Thoracic aorta (tissue), 2 donors: ENCODE data around the gene CACNA1B. TPM values are rescaled to one million over a fixed set of nuclear protein-coding genes. Genes with fewer than 3 reads are reported as not detected.
"Not testable (repeated sequence)": the region's sequence is repeated elsewhere in the genome, so short reads cannot be mapped to it uniquely, and the experiment has no call there.

Experiments
- ATAC-seq: fragments of 150-250 bp; one replicate; pipeline ENCODE4 v1.8.0; 2017; ENCODE audit warnings: low read depth; ENCODE audit not compliant: insufficient number of reproducible peaks, low FRiP score
- DNase-seq: peaks from one replicate; pipeline ENCODE4 v3.0.0-alpha.2; 2020; ENCODE audit warnings: low spot score
- H3K27ac ChIP-seq, 2 donors: fragments of 200-600 bp; sonication (generic); 1 replicate in 1 of 2; 2 replicates in 1 of 2; pipeline ENCODE4 v1.5.1; 2016; ENCODE audit warnings: mild to moderate bottlenecking in 2 of 2, moderate library complexity in 2 of 2
- H3K27me3 ChIP-seq: fragments of 200-600 bp; sonication (generic); replicated peaks from 2 replicates; pipeline ENCODE4 v1.6.0; 2016; ENCODE audit warnings: mild to moderate bottlenecking; ENCODE audit not compliant: insufficient read depth
- H3K36me3 ChIP-seq: fragments of 200-600 bp; sonication (generic); one replicate; pipeline ENCODE4 v1.5.1; 2016
- H3K4me1 ChIP-seq, 2 donors: fragments of 200-600 bp; sonication (generic); 1 replicate in 1 of 2; 2 replicates in 1 of 2; pipeline versions ENCODE4 v1.5.1 to v1.6.0; 2016; ENCODE audit warnings: low read depth in 2 of 2, mild to moderate bottlenecking in 1 of 2; ENCODE audit not compliant: control insufficient read depth in 1 of 2
- H3K4me3 ChIP-seq: fragments of 200-600 bp; sonication (generic); 2 replicates; pipeline ENCODE4 v1.5.1; 2016; ENCODE audit warnings: mild to moderate bottlenecking
- H3K9me3 ChIP-seq: fragments of 200-600 bp; sonication (generic); 2 replicates; pipeline ENCODE4 v1.5.1; 2016
- CTCF ChIP-seq: fragments of 200-600 bp; sonication (generic); IDR thresholded peaks from one replicate; pipeline ENCODE4 v1.5.1; 2019; ENCODE audit warnings: antibody characterized with exemption
- total RNA-seq, 2 donors: library from RNA; depleted of rRNA; stranded (reverse); fragments of >200 nt; gene quantifications; one replicate each; pipeline versions ENCODE4 v1.1.0 to v1.2.3, GENCODE V29; 2016

CACNA1B gene
- total RNA-seq, 2 donors from 2014 or later = 0.07 to 0.14 TPM

- Histone ChIP-seq H3K4me1 (peaks cover 0 to 6% of the 10 kb centered on the region in 2 donors), H3K27me3 (no peaks in the 10 kb centered on the region), H3K36me3 (no peaks in the 10 kb centered on the region), H3K4me3 (no peak overlapping the region), H3K9me3 (no peaks in the 10 kb centered on the region), H3K27ac (no peak overlapping the region)
- ATAC-seq = no peak
- no peak for DNase-seq
- TF ChIP-seq CTCF = no peak
Measured at GRCh38 chr9:137880160-137880975, 2.8 kb downstream of the CACNA1B start.

GRCh38 chr9:137880976-137881530 is 3.5 kb downstream of the CACNA1B start:
- H3K9me3 ChIP-seq = no peaks in the 10 kb centered on the region
- no peaks in the 10 kb centered on the region for H3K36me3 ChIP-seq
- DNase-seq (no peak), ATAC-seq (no peak)
- H3K27ac ChIP-seq = no peak overlapping the region
- TF ChIP-seq CTCF = no peak
- no peak overlapping the region for H3K4me3 ChIP-seq
- H3K27me3 ChIP-seq = no peaks in the 10 kb centered on the region
- H3K4me1 ChIP-seq = peaks cover 0 to 6% of the 10 kb centered on the region in 2 donors

- H3K36me3 ChIP-seq = no peaks in the 10 kb centered on the region
- ATAC-seq (no peak), DNase-seq (no peak)
- peaks cover 0 to 6% of the 10 kb centered on the region in 2 donors for H3K4me1 ChIP-seq
- TF ChIP-seq CTCF = no peak
- H3K9me3 ChIP-seq = no peaks in the 10 kb centered on the region
- H3K27ac ChIP-seq = no peak overlapping the region
- no peak overlapping the region for H3K4me3 ChIP-seq
- H3K27me3 ChIP-seq = no peaks in the 10 kb centered on the region
Measured at GRCh38 chr9:137881591-137882505, 4.3 kb downstream of the CACNA1B start.

GRCh38 chr9:137882506-137882821 is 4.9 kb downstream of the CACNA1B start:
- no peaks in the 10 kb centered on the region for H3K9me3 ChIP-seq
- no peak overlapping the region for H3K27ac ChIP-seq
- DNase-seq = no peak
- H3K4me1 ChIP-seq = peaks cover 0 to 6% of the 10 kb centered on the region in 2 donors
- H3K27me3 ChIP-seq = no peaks in the 10 kb centered on the region
- no peaks in the 10 kb centered on the region for H3K36me3 ChIP-seq
- no peak for ATAC-seq
- H3K4me3 ChIP-seq = no peak overlapping the region
- TF ChIP-seq CTCF = no peak

GRCh38 chr9:137883977-137884376 is 6.4 kb downstream of the CACNA1B start:
- not testable (repeated sequence) for H3K36me3 ChIP-seq, ATAC-seq, H3K4me1 ChIP-seq, H3K27ac ChIP-seq, H3K9me3 ChIP-seq, H3K4me3 ChIP-seq, H3K27me3 ChIP-seq, DNase-seq

- H3K36me3 ChIP-seq, ATAC-seq, DNase-seq, H3K27ac ChIP-seq, H3K4me1 ChIP-seq, H3K9me3 ChIP-seq, H3K4me3 ChIP-seq, H3K27me3 ChIP-seq: not testable (repeated sequence)
Measured at GRCh38 chr9:137884547-137884946, 7.0 kb downstream of the CACNA1B start.

- not testable (repeated sequence) for DNase-seq, H3K9me3 ChIP-seq, H3K27ac ChIP-seq, H3K4me1 ChIP-seq, ATAC-seq, H3K4me3 ChIP-seq, H3K36me3 ChIP-seq, H3K27me3 ChIP-seq
Measured at GRCh38 chr9:137885121-137885520, 7.5 kb downstream of the CACNA1B start.

- not testable (repeated sequence) for ATAC-seq, DNase-seq, H3K27ac ChIP-seq
Measured at GRCh38 chr9:137888621-137889020, 11.0 kb downstream of the CACNA1B start.

More at GRCh38 chr9:137888621-137889020, 11.0 kb downstream of the CACNA1B start:
- not testable (repeated sequence) for H3K36me3 ChIP-seq, H3K4me1 ChIP-seq, H3K27me3 ChIP-seq, H3K4me3 ChIP-seq, H3K9me3 ChIP-seq
